Limb (tissue), 2 donors: ENCODE results near the gene MYRIP.

Experiments used
- DNase-seq, 2 donors: peaks; one replicate each; pipeline ENCODE4 v3.0.0-alpha.2; 2016; ENCODE audit errors: extremely low spot score in 2 of 2

The MYRIP gene

GRCh38 chr3:40185029-40185695 lies 375.8 kb downstream of the MYRIP start:
- DNase-seq: no peak

GRCh38 chr3:40186508-40186907 lies 377.1 kb downstream of the MYRIP start:
- no peak for DNase-seq

GRCh38 chr3:40187945-40188344 lies 378.5 kb downstream of the MYRIP start:
- no peak for DNase-seq

- DNase-seq: no peak
Observed at GRCh38 chr3:40189118-40189517, 379.7 kb downstream of the MYRIP start.

- no peak for DNase-seq
Observed at GRCh38 chr3:40190056-40190455, 380.6 kb downstream of the MYRIP start.

- no peak for DNase-seq
Observed at GRCh38 chr3:40191251-40191650, 381.8 kb downstream of the MYRIP start.

- peak; percentile 48 to 76 for DNase-seq
Observed at GRCh38 chr3:40191850-40192448, 382.5 kb downstream of the MYRIP start.

- DNase-seq: no peak
Observed at GRCh38 chr3:40192628-40193027, 383.2 kb downstream of the MYRIP start.

GRCh38 chr3:40196966-40197365 lies 387.6 kb downstream of the MYRIP start:
- DNase-seq: no peak

- no peak for DNase-seq
Observed at GRCh38 chr3:40200692-40201316, 391.4 kb downstream of the MYRIP start.

- DNase-seq: no peak
Observed at GRCh38 chr3:40201770-40202169, 392.4 kb downstream of the MYRIP start.

GRCh38 chr3:40206522-40206921 lies 397.1 kb downstream of the MYRIP start:
- no peak for DNase-seq

GRCh38 chr3:40207796-40208195 lies 398.4 kb downstream of the MYRIP start:
- no peak for DNase-seq

- no peak for DNase-seq
Observed at GRCh38 chr3:40208251-40208650, 398.8 kb downstream of the MYRIP start.

- DNase-seq: no peak
Observed at GRCh38 chr3:40211579-40211978, 402.2 kb downstream of the MYRIP start.

- DNase-seq: no peak
Observed at GRCh38 chr3:40213556-40213955, 404.1 kb downstream of the MYRIP start.

GRCh38 chr3:40215015-40215414 lies 405.6 kb downstream of the MYRIP start:
- DNase-seq: no peak

GRCh38 chr3:40216471-40216870 lies 407.1 kb downstream of the MYRIP start:
- peak in 1 of 2 donors; percentile 7 for DNase-seq

- no peak for DNase-seq
Observed at GRCh38 chr3:40223856-40224255, 414.4 kb downstream of the MYRIP start.

GRCh38 chr3:40224796-40225515 lies 415.5 kb downstream of the MYRIP start:
- no peak for DNase-seq

- no peak for DNase-seq
Observed at GRCh38 chr3:40226636-40227035, 417.2 kb downstream of the MYRIP start.

GRCh38 chr3:40228792-40229350 lies 419.5 kb downstream of the MYRIP start:
- DNase-seq: no peak
